ENCODE data around the gene UBR1.

GRCh38 chr15:43118286-43118685 lies 12.4 kb upstream of the UBR1 start:
- TF ChIP-seq, protein P1, sequence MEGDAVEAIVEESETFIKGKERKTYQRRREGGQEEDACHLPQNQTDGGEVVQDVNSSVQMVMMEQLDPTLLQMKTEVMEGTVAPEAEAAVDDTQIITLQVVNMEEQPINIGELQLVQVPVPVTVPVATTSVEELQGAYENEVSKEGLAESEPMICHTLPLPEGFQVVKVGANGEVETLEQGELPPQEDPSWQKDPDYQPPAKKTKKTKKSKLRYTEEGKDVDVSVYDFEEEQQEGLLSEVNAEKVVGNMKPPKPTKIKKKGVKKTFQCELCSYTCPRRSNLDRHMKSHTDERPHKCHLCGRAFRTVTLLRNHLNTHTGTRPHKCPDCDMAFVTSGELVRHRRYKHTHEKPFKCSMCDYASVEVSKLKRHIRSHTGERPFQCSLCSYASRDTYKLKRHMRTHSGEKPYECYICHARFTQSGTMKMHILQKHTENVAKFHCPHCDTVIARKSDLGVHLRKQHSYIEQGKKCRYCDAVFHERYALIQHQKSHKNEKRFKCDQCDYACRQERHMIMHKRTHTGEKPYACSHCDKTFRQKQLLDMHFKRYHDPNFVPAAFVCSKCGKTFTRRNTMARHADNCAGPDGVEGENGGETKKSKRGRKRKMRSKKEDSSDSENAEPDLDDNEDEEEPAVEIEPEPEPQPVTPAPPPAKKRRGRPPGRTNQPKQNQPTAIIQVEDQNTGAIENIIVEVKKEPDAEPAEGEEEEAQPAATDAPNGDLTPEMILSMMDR (IDR thresholded peaks at IDR 0.05) = no peak
- TF ChIP-seq POLR2A (IDR thresholded peaks at IDR 0.05; ENCODE audit: low read depth) = no peak
- TF ChIP-seq EP300 (IDR thresholded peaks at IDR 0.05) = no peak
